OCI-LY7 (cell line): ENCODE data around the gene TMA16. TPM values are rescaled to one million over a fixed set of nuclear protein-coding genes. Genes with fewer than 3 reads are reported as not detected.

Experiments used
- BruUV-seq: library from RNA; stranded (reverse); fragments of 400-500 nt; replicated peaks from 2 replicates; lab custom pipeline; 2021; lab: Mats Ljungman, UMichigan
- CTCF ChIA-PET: fragments of 300-600 bp; sonication (Branson Sonifier 250); formaldehyde crosslinking; loops from one replicate; lab custom pipeline; 2022; ENCODE audit warnings: antibody characterized with exemption; ENCODE audit not compliant: unreplicated experiment; lab: Charles Lee
- POLR2A ChIA-PET: fragments of 300-600 bp; sonication (Branson Sonifier 250); formaldehyde crosslinking; loops from one replicate; lab custom pipeline; 2022; ENCODE audit warnings: antibody characterized with exemption; lab: Charles Lee
- DNase-seq: peaks from one replicate; pipeline ENCODE4 v3.0.0-alpha.2; 2015; ENCODE audit warnings: low spot score
- H2AFZ ChIP-seq: fragments of 200-600 bp; sonication (generic), shearing (Covaris generic); 2 replicates; pipeline ENCODE4 v1.6.1; 2014; ENCODE audit warnings: mild to moderate bottlenecking, antibody characterized with exemption, low read length, moderate library complexity
- H3K27ac ChIP-seq: fragments of 200-600 bp; sonication (generic); 2 replicates; pipeline ENCODE4 v1.5.1; 2014; ENCODE audit warnings: mixed run types, low read depth, mild to moderate bottlenecking, moderate library complexity, low read length, inconsistent platforms; ENCODE audit not compliant: poor library complexity, severe bottlenecking
- H3K36me3 ChIP-seq: fragments of 200-600 bp; sonication (generic); 2 replicates; pipeline ENCODE4 v1.6.1; 2014; ENCODE audit warnings: mild to moderate bottlenecking, antibody characterized with exemption, low read length, moderate library complexity, mixed read lengths; ENCODE audit not compliant: insufficient read depth
- H3K4me1 ChIP-seq: fragments of 200-600 bp; sonication (generic); 2 replicates; pipeline ENCODE4 v1.5.1; 2014; ENCODE audit warnings: mild to moderate bottlenecking, low read length; ENCODE audit not compliant: insufficient read depth, poor library complexity, severe bottlenecking
- H3K4me2 ChIP-seq: fragments of 200-600 bp; sonication (generic); 2 replicates; pipeline ENCODE4 v1.6.1; 2014; ENCODE audit warnings: mild to moderate bottlenecking, low read length
- H3K4me3 ChIP-seq: fragments of 200-600 bp; sonication (generic); 2 replicates; pipeline ENCODE4 v1.5.1; 2014; ENCODE audit warnings: mild to moderate bottlenecking, low read depth, low read length; ENCODE audit not compliant: poor library complexity, severe bottlenecking
- H3K79me2 ChIP-seq: fragments of 200-600 bp; sonication (generic); 2 replicates; pipeline ENCODE4 v1.6.1; 2016; ENCODE audit warnings: low read depth, mild to moderate bottlenecking, low read length, moderate library complexity, mixed read lengths; ENCODE audit not compliant: insufficient read depth
- H3K9me2 ChIP-seq: fragments of 200-600 bp; sonication (generic); 2 replicates; pipeline ENCODE4 v1.6.1; 2016; ENCODE audit warnings: mild to moderate bottlenecking, low read length, mixed read lengths; ENCODE audit not compliant: insufficient read depth
- H3K9me3 ChIP-seq: fragments of 200-600 bp; sonication (generic); 2 replicates; pipeline ENCODE4 v1.6.1; 2014; ENCODE audit warnings: mild to moderate bottlenecking, mixed run types, low read length, mixed read lengths
- H4K20me1 ChIP-seq: fragments of 200-600 bp; sonication (generic); 2 replicates; pipeline ENCODE4 v1.6.1; 2014; ENCODE audit warnings: mild to moderate bottlenecking, antibody characterized with exemption, low read length, moderate library complexity, mixed read lengths; ENCODE audit not compliant: insufficient read depth
- EZH2phosphoT487 ChIP-seq: fragments of 200-600 bp; sonication (generic); IDR thresholded peaks from 2 replicates; pipeline ENCODE4 v1.6.1; 2018; ENCODE audit warnings: low read depth, borderline replicate concordance, mild to moderate bottlenecking, mixed run types, antibody characterized with exemption, low read length, moderate library complexity, mixed read lengths
- intact Hi-C: fragments of 100-400 bp; cut with micrococcal nuclease; formaldehyde crosslinking; loops from one replicate; pipeline ENCODE4 v1.10.0; 2022; ENCODE audit not compliant: unreplicated experiment
- total RNA-seq, 2 experiments: library from RNA; depleted of rRNA in 1 of 2; stranded (reverse); fragments of >200 nt in 1 of 2; shearing (Covaris generic) in 1 of 2; gene quantifications; 2 replicates each; pipeline ENCODE4 v1.2.3, GENCODE V29; 2014 to 2022
- TF ChIP-seq, protein P1 (sequence below): fragments of 200-600 bp; sonication (generic); conservative IDR thresholded peaks from 2 replicates; pipeline ENCODE4 v1.5.1; 2014; ENCODE audit warnings: mild to moderate bottlenecking, antibody characterized with exemption, low read length, moderate library complexity, mixed read lengths

The TMA16 gene
- total RNA-seq, 2 experiments from 2014 or later: 56.9 to 92.5 TPM

DNA sequence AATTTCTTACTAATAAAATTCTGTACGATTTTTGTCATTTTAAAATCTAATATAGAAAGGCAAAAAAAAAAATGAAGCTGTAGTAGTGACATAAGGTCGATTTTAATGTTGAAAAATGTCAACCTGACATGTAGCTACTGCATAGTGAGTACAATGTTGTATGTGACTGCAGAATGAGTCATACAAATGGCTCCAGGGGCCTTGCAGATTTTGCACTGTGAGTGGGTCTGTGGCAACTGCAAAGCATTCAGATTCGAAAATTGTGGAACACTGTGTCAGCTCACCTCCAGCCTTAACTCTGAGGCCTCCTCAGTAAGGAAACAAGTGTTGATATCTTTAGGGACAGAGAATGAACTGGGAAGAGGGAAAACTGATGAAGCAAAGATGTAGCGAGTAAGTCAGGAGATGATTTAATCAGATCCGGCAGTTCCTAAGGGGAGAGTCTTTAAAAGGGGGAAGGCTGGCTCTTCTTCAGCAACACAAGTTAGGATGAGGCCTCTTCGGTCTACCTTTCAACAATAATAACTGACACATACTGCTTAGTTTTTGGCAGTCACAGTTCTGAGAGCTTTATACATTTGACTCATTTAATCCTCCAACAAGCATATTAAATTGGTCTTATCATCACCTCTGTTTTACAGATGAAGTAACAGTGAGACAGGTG is 45.8 kb upstream of the TMA16 start:
- DNase-seq: no peak
- Histone ChIP-seq H4K20me1 (no peaks in the 10 kb centered on the region), H3K9me2 (no peaks in the 10 kb centered on the region), H3K79me2 (no peaks in the 10 kb centered on the region), H3K4me2 (no peak overlapping the region), H2AFZ (no peak overlapping the region), H3K9me3 (no peaks in the 10 kb centered on the region), H3K4me3 (no peak overlapping the region), H3K4me1 (no peaks in the 10 kb centered on the region), H3K27ac (no peak overlapping the region), H3K36me3 (no peaks in the 10 kb centered on the region)
- POLR2A ChIA-PET: interaction anchor here (0.7 kb wide), 3 partner anchors 11 to 1716 kb away, joined by 3 read pairs; no protein-coding TSS in a partner anchor
- no TSS peak for BruUV-seq
- intact Hi-C loops: no loop called here
- TF ChIP-seq EZH2phosphoT487: no peak
- TF ChIP-seq, protein P1, sequence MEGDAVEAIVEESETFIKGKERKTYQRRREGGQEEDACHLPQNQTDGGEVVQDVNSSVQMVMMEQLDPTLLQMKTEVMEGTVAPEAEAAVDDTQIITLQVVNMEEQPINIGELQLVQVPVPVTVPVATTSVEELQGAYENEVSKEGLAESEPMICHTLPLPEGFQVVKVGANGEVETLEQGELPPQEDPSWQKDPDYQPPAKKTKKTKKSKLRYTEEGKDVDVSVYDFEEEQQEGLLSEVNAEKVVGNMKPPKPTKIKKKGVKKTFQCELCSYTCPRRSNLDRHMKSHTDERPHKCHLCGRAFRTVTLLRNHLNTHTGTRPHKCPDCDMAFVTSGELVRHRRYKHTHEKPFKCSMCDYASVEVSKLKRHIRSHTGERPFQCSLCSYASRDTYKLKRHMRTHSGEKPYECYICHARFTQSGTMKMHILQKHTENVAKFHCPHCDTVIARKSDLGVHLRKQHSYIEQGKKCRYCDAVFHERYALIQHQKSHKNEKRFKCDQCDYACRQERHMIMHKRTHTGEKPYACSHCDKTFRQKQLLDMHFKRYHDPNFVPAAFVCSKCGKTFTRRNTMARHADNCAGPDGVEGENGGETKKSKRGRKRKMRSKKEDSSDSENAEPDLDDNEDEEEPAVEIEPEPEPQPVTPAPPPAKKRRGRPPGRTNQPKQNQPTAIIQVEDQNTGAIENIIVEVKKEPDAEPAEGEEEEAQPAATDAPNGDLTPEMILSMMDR: no peak
- CTCF ChIA-PET: no interaction called here

DNA sequence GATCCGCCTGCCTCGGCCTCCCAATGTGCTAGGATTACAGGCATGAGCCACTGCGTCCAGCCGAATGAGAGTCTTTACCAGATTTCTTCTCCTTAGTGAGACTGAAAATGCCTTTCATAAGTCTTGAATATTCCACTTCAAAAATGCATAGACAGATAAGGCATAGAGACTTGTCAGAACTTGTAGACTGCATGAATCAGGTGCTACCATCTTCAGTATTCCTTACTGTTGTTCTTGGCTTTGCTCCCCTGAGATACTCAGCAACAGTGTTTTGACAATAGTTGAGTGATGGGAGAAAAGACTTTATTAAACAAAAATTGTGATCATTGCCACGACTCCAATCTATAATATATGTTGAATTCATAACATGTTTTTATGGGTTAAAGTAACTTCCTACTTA is 31.9 kb upstream of the TMA16 start:
- no peak overlapping the region for H3K4me2 ChIP-seq

More for the DNA sequence above, 31.9 kb upstream of the TMA16 start:
- Histone ChIP-seq H4K20me1 (no peaks in the 10 kb centered on the region), H3K4me1 (no peaks in the 10 kb centered on the region), H3K9me3 (no peaks in the 10 kb centered on the region), H3K27ac (no peak overlapping the region), H3K4me3 (no peak overlapping the region), H2AFZ (no peak overlapping the region), H3K36me3 (no peaks in the 10 kb centered on the region), H3K9me2 (no peaks in the 10 kb centered on the region), H3K79me2 (no peaks in the 10 kb centered on the region)
- no peak for DNase-seq
- TF ChIP-seq EZH2phosphoT487: no peak
- TF ChIP-seq, protein P1: no peak
- ChIA-PET POLR2A (interaction anchor here (0.6 kb wide), 1 partner anchor 16 kb away, joined by 3 read pairs; no protein-coding TSS in a partner anchor), CTCF (no interaction called here)
- intact Hi-C loops: no loop called here
- BruUV-seq: no TSS peak
